Ecto neural progenitor cell (in vitro differentiated cells): ENCODE results near the gene PYURF.

Experiments
- DNase-seq: peaks from one replicate; pipeline ENCODE4 v3.0.0-alpha.2; 2018; ENCODE audit warnings: low spot score

PYURF gene

GRCh38 chr4:88511236-88511635, 12.3 kb downstream of the PYURF start:
- DNase-seq: no peak

- DNase-seq: no peak
These were observed 20.2 kb downstream of the PYURF start for GRCh38 chr4:88503344-88503743.

- no peak for DNase-seq
These were observed 25.6 kb downstream of the PYURF start for GRCh38 chr4:88497859-88498409.

- DNase-seq: no peak
These were observed 34.3 kb downstream of the PYURF start for GRCh38 chr4:88489100-88489761.

GRCh38 chr4:88481537-88481936, 42.0 kb downstream of the PYURF start:
- DNase-seq: no peak

- DNase-seq: no peak
These were observed 45.3 kb downstream of the PYURF start for GRCh38 chr4:88478247-88478646.

- DNase-seq: no peak
These were observed 46.2 kb downstream of the PYURF start for GRCh38 chr4:88477229-88477860.
